Smooth muscle cell (in vitro differentiated cells): ENCODE results near the gene MAP1LC3B2. TPM values are rescaled to one million over a fixed set of nuclear protein-coding genes. Genes with fewer than 3 reads are reported as not detected.
A peak's percentile ranks its signal among the peaks of the same experiment; 100 is the strongest.

ENCODE experiments used
- DNase-seq: peaks from one replicate; lab custom pipeline; 2025; ENCODE audit not compliant: unreplicated experiment; lab: John Stamatoyannopoulos, UW
- H2AFZ ChIP-seq: fragments of 200-600 bp; sonication (generic); 2 replicates; pipeline ENCODE4 v1.6.0; 2016; ENCODE audit warnings: antibody characterized with exemption, low read depth, mild to moderate bottlenecking
- H3F3A ChIP-seq: fragments of 200-600 bp; sonication (generic); 2 replicates; pipeline ENCODE4 v1.6.0; 2017; ENCODE audit warnings: antibody characterized with exemption, low read depth
- H3K27ac ChIP-seq: fragments of 200-600 bp; sonication (generic); 2 replicates; pipeline ENCODE4 v1.5.1; 2016; ENCODE audit warnings: low read depth, mild to moderate bottlenecking
- H3K27me3 ChIP-seq: fragments of 200-600 bp; sonication (generic); 2 replicates; pipeline ENCODE4 v1.6.1; 2016; ENCODE audit warnings: low read depth, mild to moderate bottlenecking
- H3K36me3 ChIP-seq: fragments of 200-600 bp; sonication (generic); 2 replicates; pipeline ENCODE4 v1.5.1; 2016; ENCODE audit warnings: low read depth
- H3K4me1 ChIP-seq: fragments of 200-600 bp; sonication (generic); 2 replicates; pipeline ENCODE4 v1.5.1; 2016; ENCODE audit warnings: low read depth
- H3K4me2 ChIP-seq: fragments of 200-600 bp; sonication (generic); 2 replicates; pipeline ENCODE4 v1.6.0; 2016; ENCODE audit warnings: mild to moderate bottlenecking
- H3K4me3 ChIP-seq: fragments of 200-600 bp; sonication (generic); 2 replicates; pipeline ENCODE4 v1.5.1; 2016; ENCODE audit warnings: mild to moderate bottlenecking
- H3K79me2 ChIP-seq: fragments of 200-600 bp; sonication (generic); 2 replicates; pipeline ENCODE4 v1.6.0; 2016; ENCODE audit warnings: low read depth, mild to moderate bottlenecking
- H3K9ac ChIP-seq: fragments of 200-600 bp; sonication (generic); 2 replicates; pipeline ENCODE4 v1.6.0; 2016; ENCODE audit warnings: low read depth
- H3K9me3 ChIP-seq: fragments of 200-600 bp; sonication (generic); replicated peaks from 2 replicates; pipeline ENCODE4 v1.5.1; 2016; ENCODE audit warnings: low read depth
- H4K20me1 ChIP-seq: fragments of 200-600 bp; sonication (generic); 2 replicates; pipeline ENCODE4 v1.6.0; 2016; ENCODE audit warnings: low read depth
- WGBS: methylation state at CpG from one replicate; pipeline ENCODE4 v1.1.7; 2016; ENCODE audit warnings: low lambda C conversion rate; 5-methylcytosine and 5-hydroxymethylcytosine counted together
- polyA plus RNA-seq: library from polyadenylated mRNA; unstranded; fragments of >200 nt; fragmentation: Nextera tagmentation; extraction: Ambion mirVana; gene quantifications from 2 replicates; pipeline ENCODE4 v1.2.1, GENCODE V29; 2016
- total RNA-seq: library from RNA; depleted of rRNA; stranded (reverse); fragments of >200 nt; gene quantifications from 2 replicates; pipeline ENCODE4 v1.2.3, GENCODE V29; 2014
- TF ChIP-seq, protein P1 (sequence below): fragments of 200-600 bp; sonication (generic); IDR thresholded peaks from 2 replicates; pipeline ENCODE4 v1.5.1; 2017; ENCODE audit warnings: borderline replicate concordance, mild to moderate bottlenecking, antibody characterized with exemption; ENCODE audit not compliant: insufficient read depth, poor library complexity, severe bottlenecking

Gene MAP1LC3B2
- total and polyA plus RNA-seq, 2 experiments from 2014 or later: 0.31 to 4.2 TPM

DNA sequence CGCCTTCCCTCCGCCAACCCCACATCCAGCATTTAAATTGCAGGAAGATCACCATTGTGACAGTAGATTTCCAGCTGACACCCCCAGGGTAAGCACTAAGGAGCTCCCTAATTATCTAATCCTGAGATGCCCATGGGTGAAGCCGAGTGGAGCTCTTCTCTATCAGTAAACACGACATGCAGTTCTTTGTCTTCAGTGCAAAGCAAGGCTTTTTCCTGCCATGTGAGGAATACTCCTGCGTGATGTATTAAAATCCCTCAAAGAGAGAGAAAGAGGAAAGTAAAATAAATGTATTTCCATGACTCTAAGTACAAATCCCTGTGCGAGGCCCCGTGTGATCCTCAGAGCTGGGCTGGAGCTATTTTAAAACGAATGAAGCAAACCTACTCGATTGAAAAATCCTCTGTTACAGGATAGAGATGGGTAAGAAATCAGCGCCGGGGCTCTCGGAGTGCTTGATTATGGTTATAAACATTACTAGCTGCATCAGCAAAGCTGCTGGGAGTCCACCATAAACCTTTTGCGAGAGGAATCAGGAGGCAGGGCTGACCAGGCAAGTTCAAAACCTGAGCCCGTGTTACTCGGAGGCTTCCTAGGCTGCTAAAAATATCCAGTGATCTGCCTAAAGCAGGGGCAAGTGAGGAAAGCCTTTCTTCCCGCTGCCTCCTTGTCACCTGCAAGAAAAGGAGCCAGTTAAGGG is 61.5 kb downstream of the MAP1LC3B2 start:
- no peaks in the 10 kb centered on the region for H3K4me1 ChIP-seq
- H3K27me3 ChIP-seq: no peaks in the 10 kb centered on the region
- H3K9ac ChIP-seq: no peak overlapping the region
- 64% methylated on average over 16 of the region's 16 CpGs for WGBS
- H3K36me3 ChIP-seq: no peaks in the 10 kb centered on the region
- H3K9me3 ChIP-seq: no peaks in the 10 kb centered on the region
- no peaks in the 10 kb centered on the region for H3F3A ChIP-seq
- no peak overlapping the region for H3K27ac ChIP-seq
- TF ChIP-seq, protein P1, sequence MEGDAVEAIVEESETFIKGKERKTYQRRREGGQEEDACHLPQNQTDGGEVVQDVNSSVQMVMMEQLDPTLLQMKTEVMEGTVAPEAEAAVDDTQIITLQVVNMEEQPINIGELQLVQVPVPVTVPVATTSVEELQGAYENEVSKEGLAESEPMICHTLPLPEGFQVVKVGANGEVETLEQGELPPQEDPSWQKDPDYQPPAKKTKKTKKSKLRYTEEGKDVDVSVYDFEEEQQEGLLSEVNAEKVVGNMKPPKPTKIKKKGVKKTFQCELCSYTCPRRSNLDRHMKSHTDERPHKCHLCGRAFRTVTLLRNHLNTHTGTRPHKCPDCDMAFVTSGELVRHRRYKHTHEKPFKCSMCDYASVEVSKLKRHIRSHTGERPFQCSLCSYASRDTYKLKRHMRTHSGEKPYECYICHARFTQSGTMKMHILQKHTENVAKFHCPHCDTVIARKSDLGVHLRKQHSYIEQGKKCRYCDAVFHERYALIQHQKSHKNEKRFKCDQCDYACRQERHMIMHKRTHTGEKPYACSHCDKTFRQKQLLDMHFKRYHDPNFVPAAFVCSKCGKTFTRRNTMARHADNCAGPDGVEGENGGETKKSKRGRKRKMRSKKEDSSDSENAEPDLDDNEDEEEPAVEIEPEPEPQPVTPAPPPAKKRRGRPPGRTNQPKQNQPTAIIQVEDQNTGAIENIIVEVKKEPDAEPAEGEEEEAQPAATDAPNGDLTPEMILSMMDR: no peak
- H3K79me2 ChIP-seq: no peaks in the 10 kb centered on the region
- no peak for DNase-seq
- H3K4me2 ChIP-seq: no peak overlapping the region
- H2AFZ ChIP-seq: peak overlapping the region; percentile 28
- no peaks in the 10 kb centered on the region for H4K20me1 ChIP-seq
- no peak overlapping the region for H3K4me3 ChIP-seq

DNA sequence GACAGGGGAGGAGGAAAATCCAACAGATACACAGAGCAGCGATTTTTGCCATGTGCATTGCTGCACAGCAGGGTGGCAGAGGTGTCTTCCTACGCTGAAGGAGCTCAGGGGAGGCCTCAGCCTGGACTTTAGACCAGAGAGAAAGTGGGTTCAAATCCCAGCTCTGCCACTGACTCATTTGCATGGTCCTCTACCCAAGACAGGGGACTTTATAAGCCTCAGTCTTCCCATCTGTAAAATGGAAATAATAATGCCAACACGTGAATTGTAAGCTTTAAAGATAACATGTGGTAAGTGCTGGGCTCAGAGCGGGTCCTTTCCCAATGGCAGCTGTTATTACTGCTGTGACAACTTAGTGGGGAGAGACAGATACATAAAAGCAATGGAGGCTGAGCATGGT is 62.0 kb downstream of the MAP1LC3B2 start:
- Histone ChIP-seq H3K4me1 (no peaks in the 10 kb centered on the region), H4K20me1 (no peaks in the 10 kb centered on the region), H3K27me3 (no peaks in the 10 kb centered on the region), H3K79me2 (no peaks in the 10 kb centered on the region), H3K36me3 (no peaks in the 10 kb centered on the region), H3F3A (no peaks in the 10 kb centered on the region), H3K4me2 (no peak overlapping the region), H3K9me3 (no peaks in the 10 kb centered on the region), H2AFZ (no peak overlapping the region), H3K9ac (no peak overlapping the region), H3K4me3 (no peak overlapping the region), H3K27ac (no peak overlapping the region)
- no peak for DNase-seq
- 92% methylated on average over 4 of the region's 4 CpGs for WGBS
- TF ChIP-seq, protein P1: no peak

DNA sequence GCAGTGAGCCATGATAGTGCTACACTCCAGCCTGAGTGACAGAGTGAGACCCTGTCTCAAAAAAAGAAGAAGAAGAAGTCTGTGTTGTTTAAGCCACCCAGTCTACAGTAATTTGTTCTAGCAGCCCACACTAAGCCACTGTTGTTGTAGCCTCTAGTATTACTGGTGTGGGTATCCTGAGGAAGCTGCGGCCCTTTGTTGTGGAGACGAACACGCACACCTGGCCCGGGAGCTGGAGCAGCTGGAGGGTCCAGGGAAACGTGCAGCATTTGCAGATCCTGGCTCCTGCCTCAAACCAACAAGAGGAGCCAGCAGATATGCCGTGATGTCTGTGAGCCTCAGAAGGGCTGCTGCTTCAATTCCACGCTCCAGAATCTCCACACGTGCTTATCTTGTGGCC is 65.3 kb downstream of the MAP1LC3B2 start:
- H3K4me1 ChIP-seq: no peaks in the 10 kb centered on the region
- H3K9ac ChIP-seq: no peak overlapping the region
- no peak overlapping the region for H3K4me3 ChIP-seq
- TF ChIP-seq, protein P1: no peak
- no peaks in the 10 kb centered on the region for H3F3A ChIP-seq
- H3K9me3 ChIP-seq: no peaks in the 10 kb centered on the region
- WGBS: 93% methylated on average over 8 of the region's 8 CpGs
- H3K27ac ChIP-seq: no peak overlapping the region
- no peaks in the 10 kb centered on the region for H4K20me1 ChIP-seq
- no peak overlapping the region for H3K4me2 ChIP-seq
- no peaks in the 10 kb centered on the region for H3K27me3 ChIP-seq
- H3K36me3 ChIP-seq: no peaks in the 10 kb centered on the region
- no peaks in the 10 kb centered on the region for H3K79me2 ChIP-seq
- DNase-seq: no peak
- no peak overlapping the region for H2AFZ ChIP-seq

DNA sequence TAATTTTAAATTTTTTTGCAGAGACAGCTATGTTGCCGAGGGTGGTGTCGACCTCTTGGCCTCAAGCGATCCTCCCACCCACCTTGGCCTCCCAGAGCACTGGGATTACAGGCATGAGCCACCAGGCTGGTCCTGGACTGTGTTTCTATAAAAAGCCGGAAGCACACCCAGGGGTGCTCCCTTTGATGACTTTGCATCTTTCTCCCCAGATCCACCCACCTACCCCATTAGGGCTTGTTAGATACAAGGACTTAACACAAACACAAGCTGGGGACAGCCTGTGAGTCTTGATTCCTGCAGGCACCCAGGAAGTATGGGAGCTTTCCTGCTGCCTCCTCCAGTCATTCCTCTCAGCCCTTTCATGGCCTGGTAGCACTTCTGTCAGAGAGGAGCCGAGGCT is 67.0 kb downstream of the MAP1LC3B2 start:
- Histone ChIP-seq H2AFZ (no peak overlapping the region), H3K27ac (no peak overlapping the region), H4K20me1 (no peaks in the 10 kb centered on the region), H3K4me1 (no peaks in the 10 kb centered on the region), H3K9ac (no peak overlapping the region), H3F3A (no peaks in the 10 kb centered on the region), H3K27me3 (no peaks in the 10 kb centered on the region), H3K79me2 (no peaks in the 10 kb centered on the region), H3K36me3 (no peaks in the 10 kb centered on the region), H3K4me2 (no peak overlapping the region), H3K9me3 (no peaks in the 10 kb centered on the region), H3K4me3 (no peak overlapping the region)
- TF ChIP-seq, protein P1: no peak
- DNase-seq: no peak
- 94% methylated on average over 5 of the region's 5 CpGs for WGBS
